ENCODE results near the gene FLCN. TPM values are rescaled to one million over a fixed set of nuclear protein-coding genes. Genes with fewer than 3 reads are reported as not detected.
A peak's percentile ranks its signal among the peaks of the same experiment; 100 is the strongest.
"Not testable (repeated sequence)": the region's sequence is repeated elsewhere in the genome, so short reads cannot be mapped to it uniquely, and the experiment has no call there.

Gene FLCN
- total RNA-seq, 2 experiments from 2014 or later = 48.8 to 53.1 TPM

GRCh38 chr17:17255689-17256088, 18.7 kb upstream of the FLCN start:
- POLR2A ChIA-PET = interaction anchor here (0.6 kb wide), 1 partner anchor 486 kb away, joined by 3 read pairs; no protein-coding TSS in a partner anchor
- H3K9me3 Mint-ChIP-seq, H3K4me3 Mint-ChIP-seq, H3K27me3 Mint-ChIP-seq, DNase-seq, H3K27ac Mint-ChIP-seq, H3K4me1 Mint-ChIP-seq: not testable (repeated sequence)
- CTCF ChIA-PET = interaction anchor here (0.5 to 1.3 kb wide), 2 partner anchors 114 to 400 kb away, joined by 3 to 4 read pairs; no protein-coding TSS in a partner anchor
- peaks cover 66% of the 10 kb centered on the region for H3K36me3 Mint-ChIP-seq (ENCODE audit: low read depth)

- peaks cover 61% of the 10 kb centered on the region for H3K36me3 Mint-ChIP-seq (ENCODE audit: low read depth)
Observed at GRCh38 chr17:17254036-17254435, 17.1 kb upstream of the FLCN start.

GRCh38 chr17:17253406-17253805, 16.4 kb upstream of the FLCN start:
- Mint-ChIP-seq H3K36me3 (ENCODE audit: low read depth) (peaks cover 60% of the 10 kb centered on the region), H3K27me3 (no peaks in the 10 kb centered on the region), H3K4me3 (no peak overlapping the region), H3K27ac (peak overlapping the region; percentile 57), H3K9me3 (no peaks in the 10 kb centered on the region), H3K4me1 (peaks cover 7% of the 10 kb centered on the region)
- ChIA-PET POLR2A (interaction anchor here (1.2 to 1.8 kb wide), 2 partner anchors 18 to 27 kb away, joined by 4 to 10 read pairs; partner anchors contain the start of gene COPS3), CTCF (interaction anchor here (1.0 kb wide), 1 partner anchor 98 kb away, joined by 3 read pairs; no protein-coding TSS in a partner anchor)
- no peak for DNase-seq

More at GRCh38 chr17:17254036-17254435, 17.1 kb upstream of the FLCN start:
- H3K9me3 Mint-ChIP-seq = no peaks in the 10 kb centered on the region
- ChIA-PET CTCF (no interaction called here), POLR2A (interaction anchor here (1.2 kb wide), 1 partner anchor 18 kb away, joined by 4 read pairs; no protein-coding TSS in a partner anchor)
- H3K4me3 Mint-ChIP-seq = no peak overlapping the region
- H3K27ac Mint-ChIP-seq = no peak overlapping the region
- DNase-seq = no peak
- no peaks in the 10 kb centered on the region for H3K27me3 Mint-ChIP-seq
- H3K4me1 Mint-ChIP-seq = peaks cover 7% of the 10 kb centered on the region

- Mint-ChIP-seq H3K27me3 (no peaks in the 10 kb centered on the region), H3K36me3 (ENCODE audit: low read depth) (peaks cover 59% of the 10 kb centered on the region), H3K27ac (no peak overlapping the region), H3K9me3 (no peaks in the 10 kb centered on the region), H3K4me1 (peaks cover 7% of the 10 kb centered on the region), H3K4me3 (no peak overlapping the region)
- POLR2A ChIA-PET = interaction anchor here (0.6 to 1.8 kb wide), 2 partner anchors 25 to 28 kb away, joined by 3 to 10 read pairs; partner anchors contain the start of gene COPS3
- no peak for DNase-seq
- CTCF ChIA-PET = interaction anchor here (1.1 kb wide), 1 partner anchor 17 kb away, joined by 4 read pairs; no protein-coding TSS in a partner anchor
Observed at GRCh38 chr17:17252149-17252661, 15.2 kb upstream of the FLCN start.

- Mint-ChIP-seq H3K36me3 (ENCODE audit: low read depth) (peaks cover 37% of the 10 kb centered on the region), H3K27ac (no peak overlapping the region), H3K4me3 (no peak overlapping the region), H3K4me1 (no peaks in the 10 kb centered on the region), H3K9me3 (no peaks in the 10 kb centered on the region), H3K27me3 (no peaks in the 10 kb centered on the region)
- no peak for DNase-seq
- ChIA-PET CTCF (no interaction called here), POLR2A (interaction anchor here (1.8 kb wide), 1 partner anchor 34 kb away, joined by 7 read pairs; the partner anchor contains the start of gene COPS3)
Observed at GRCh38 chr17:17246879-17247278, 9.9 kb upstream of the FLCN start.

GRCh38 chr17:17243163-17243562, 6.2 kb upstream of the FLCN start:
- no peak for DNase-seq
- H3K4me1 Mint-ChIP-seq = peaks cover 16% of the 10 kb centered on the region
- no peaks in the 10 kb centered on the region for H3K9me3 Mint-ChIP-seq
- peaks cover 22% of the 10 kb centered on the region for H3K36me3 Mint-ChIP-seq (ENCODE audit: low read depth)
- no peaks in the 10 kb centered on the region for H3K27me3 Mint-ChIP-seq
- ChIA-PET POLR2A (no interaction called here), CTCF (no interaction called here)
- no peak overlapping the region for H3K27ac Mint-ChIP-seq
- H3K4me3 Mint-ChIP-seq = no peak overlapping the region

GRCh38 chr17:17242246-17242645, 5.3 kb upstream of the FLCN start:
- peaks cover 15% of the 10 kb centered on the region for H3K36me3 Mint-ChIP-seq (ENCODE audit: low read depth)
- DNase-seq = no peak
- H3K4me3 Mint-ChIP-seq = no peak overlapping the region
- CTCF ChIA-PET = no interaction called here
- no peak overlapping the region for H3K27ac Mint-ChIP-seq
- H3K9me3 Mint-ChIP-seq = no peaks in the 10 kb centered on the region
- H3K4me1 Mint-ChIP-seq = peaks cover 21% of the 10 kb centered on the region
- no peaks in the 10 kb centered on the region for H3K27me3 Mint-ChIP-seq
- POLR2A ChIA-PET = no interaction called here

- DNase-seq = no peak
- H3K9me3 Mint-ChIP-seq = no peaks in the 10 kb centered on the region
- POLR2A ChIA-PET = no interaction called here
- no peaks in the 10 kb centered on the region for H3K27me3 Mint-ChIP-seq
- peaks cover 21% of the 10 kb centered on the region for H3K4me1 Mint-ChIP-seq
- no peak overlapping the region for H3K27ac Mint-ChIP-seq
- H3K4me3 Mint-ChIP-seq = no peak overlapping the region
- H3K36me3 Mint-ChIP-seq (ENCODE audit: low read depth) = peaks cover 12% of the 10 kb centered on the region
- CTCF ChIA-PET = no interaction called here
Observed at GRCh38 chr17:17241656-17242055, 4.7 kb upstream of the FLCN start.

- CTCF ChIA-PET = interaction anchor here (1.3 kb wide), 1 partner anchor 30 kb away, joined by 4 read pairs; no protein-coding TSS in a partner anchor
- POLR2A ChIA-PET = no interaction called here
- Mint-ChIP-seq H3K9me3 (no peaks in the 10 kb centered on the region), H3K4me3 (no peak overlapping the region), H3K4me1 (peaks cover 37% of the 10 kb centered on the region), H3K27ac (no peak overlapping the region), H3K36me3 (ENCODE audit: low read depth) (peaks cover 10% of the 10 kb centered on the region), H3K27me3 (no peaks in the 10 kb centered on the region)
- DNase-seq = no peak
Observed at GRCh38 chr17:17239832-17240231, 2.9 kb upstream of the FLCN start.

- ChIA-PET CTCF (interaction anchor here (0.8 to 2.1 kb wide), 6 partner anchors 9 to 117 kb away, joined by 3 to 9 read pairs (median 3); no protein-coding TSS in a partner anchor), POLR2A (interaction anchor here (0.6 to 4.3 kb wide), 24 partner anchors 10 to 248 kb away, joined by 3 to 26 read pairs (median 4); partner anchors contain the start of genes COPS3 and PLD6)
- Mint-ChIP-seq H3K4me3 (peak overlapping the region; percentile 96), H3K27me3 (no peaks in the 10 kb centered on the region), H3K36me3 (ENCODE audit: low read depth) (peaks cover 17% of the 10 kb centered on the region), H3K9me3 (no peaks in the 10 kb centered on the region), H3K4me1 (peaks cover 37% of the 10 kb centered on the region), H3K27ac (peak overlapping the region; percentile 91)
- DNase-seq = no peak
Observed at GRCh38 chr17:17236295-17237025, 508 bp downstream of the FLCN start.

GRCh38 chr17:17235212-17236174, 1.5 kb downstream of the FLCN start:
- Mint-ChIP-seq H3K9me3 (no peaks in the 10 kb centered on the region), H3K27me3 (no peaks in the 10 kb centered on the region), H3K4me3 (peak overlapping the region; percentile 96), H3K4me1 (peaks cover 37% of the 10 kb centered on the region), H3K27ac (peak overlapping the region; percentile 91), H3K36me3 (ENCODE audit: low read depth) (peaks cover 21% of the 10 kb centered on the region)
- no peak for DNase-seq
- POLR2A ChIA-PET = interaction anchor here (0.9 to 4.3 kb wide), 13 partner anchors 9 to 115 kb away, joined by 3 to 26 read pairs (median 4); partner anchors contain the start of genes COPS3 and PLD6
- CTCF ChIA-PET = interaction anchor here (0.7 to 2.1 kb wide), 2 partner anchors 70 to 93 kb away, joined by 4 to 9 read pairs; no protein-coding TSS in a partner anchor

GRCh38 chr17:17232303-17232621, 4.7 kb downstream of the FLCN start:
- Mint-ChIP-seq H3K4me3 (no peak overlapping the region), H3K4me1 (peaks cover 16% of the 10 kb centered on the region), H3K27me3 (no peaks in the 10 kb centered on the region), H3K36me3 (ENCODE audit: low read depth) (peaks cover 43% of the 10 kb centered on the region), H3K9me3 (no peaks in the 10 kb centered on the region), H3K27ac (no peak overlapping the region)
- POLR2A ChIA-PET = no interaction called here
- CTCF ChIA-PET = interaction anchor here (1.7 kb wide), 1 partner anchor 90 kb away, joined by 6 read pairs; no protein-coding TSS in a partner anchor
- DNase-seq = no peak
